OCI-LY7 (cell line): ENCODE data around the gene ZNF689. TPM values are rescaled to one million over a fixed set of nuclear protein-coding genes. Genes with fewer than 3 reads are reported as not detected.

ENCODE experiments used
- BruUV-seq: library from RNA; stranded (reverse); fragments of 400-500 nt; replicated peaks from 2 replicates; lab custom pipeline; 2021; lab: Mats Ljungman, UMichigan
- CTCF ChIA-PET: fragments of 300-600 bp; sonication (Branson Sonifier 250); formaldehyde crosslinking; loops from one replicate; lab custom pipeline; 2022; ENCODE audit warnings: antibody characterized with exemption; ENCODE audit not compliant: unreplicated experiment; lab: Charles Lee
- POLR2A ChIA-PET: fragments of 300-600 bp; sonication (Branson Sonifier 250); formaldehyde crosslinking; loops from one replicate; lab custom pipeline; 2022; ENCODE audit warnings: antibody characterized with exemption; lab: Charles Lee
- DNase-seq: peaks from one replicate; pipeline ENCODE4 v3.0.0-alpha.2; 2015; ENCODE audit warnings: low spot score
- H2AFZ ChIP-seq: fragments of 200-600 bp; sonication (generic), shearing (Covaris generic); 2 replicates; pipeline ENCODE4 v1.6.1; 2014; ENCODE audit warnings: mild to moderate bottlenecking, antibody characterized with exemption, low read length, moderate library complexity
- H3K27ac ChIP-seq: fragments of 200-600 bp; sonication (generic); 2 replicates; pipeline ENCODE4 v1.5.1; 2014; ENCODE audit warnings: mixed run types, low read depth, mild to moderate bottlenecking, moderate library complexity, low read length, inconsistent platforms; ENCODE audit not compliant: poor library complexity, severe bottlenecking
- H3K36me3 ChIP-seq: fragments of 200-600 bp; sonication (generic); 2 replicates; pipeline ENCODE4 v1.6.1; 2014; ENCODE audit warnings: mild to moderate bottlenecking, antibody characterized with exemption, low read length, moderate library complexity, mixed read lengths; ENCODE audit not compliant: insufficient read depth
- H3K4me1 ChIP-seq: fragments of 200-600 bp; sonication (generic); 2 replicates; pipeline ENCODE4 v1.5.1; 2014; ENCODE audit warnings: mild to moderate bottlenecking, low read length; ENCODE audit not compliant: insufficient read depth, poor library complexity, severe bottlenecking
- H3K4me2 ChIP-seq: fragments of 200-600 bp; sonication (generic); 2 replicates; pipeline ENCODE4 v1.6.1; 2014; ENCODE audit warnings: mild to moderate bottlenecking, low read length
- H3K4me3 ChIP-seq: fragments of 200-600 bp; sonication (generic); 2 replicates; pipeline ENCODE4 v1.5.1; 2014; ENCODE audit warnings: mild to moderate bottlenecking, low read depth, low read length; ENCODE audit not compliant: poor library complexity, severe bottlenecking
- H3K79me2 ChIP-seq: fragments of 200-600 bp; sonication (generic); 2 replicates; pipeline ENCODE4 v1.6.1; 2016; ENCODE audit warnings: low read depth, mild to moderate bottlenecking, low read length, moderate library complexity, mixed read lengths; ENCODE audit not compliant: insufficient read depth
- H3K9me2 ChIP-seq: fragments of 200-600 bp; sonication (generic); 2 replicates; pipeline ENCODE4 v1.6.1; 2016; ENCODE audit warnings: mild to moderate bottlenecking, low read length, mixed read lengths; ENCODE audit not compliant: insufficient read depth
- H3K9me3 ChIP-seq: fragments of 200-600 bp; sonication (generic); 2 replicates; pipeline ENCODE4 v1.6.1; 2014; ENCODE audit warnings: mild to moderate bottlenecking, mixed run types, low read length, mixed read lengths
- H4K20me1 ChIP-seq: fragments of 200-600 bp; sonication (generic); 2 replicates; pipeline ENCODE4 v1.6.1; 2014; ENCODE audit warnings: mild to moderate bottlenecking, antibody characterized with exemption, low read length, moderate library complexity, mixed read lengths; ENCODE audit not compliant: insufficient read depth
- CTCF ChIP-seq: fragments of 200-600 bp; sonication (generic); conservative IDR thresholded peaks from 2 replicates; pipeline ENCODE4 v1.5.1; 2014; ENCODE audit warnings: mild to moderate bottlenecking, antibody characterized with exemption, low read length, moderate library complexity, mixed read lengths
- EZH2phosphoT487 ChIP-seq: fragments of 200-600 bp; sonication (generic); IDR thresholded peaks from 2 replicates; pipeline ENCODE4 v1.6.1; 2018; ENCODE audit warnings: low read depth, borderline replicate concordance, mild to moderate bottlenecking, mixed run types, antibody characterized with exemption, low read length, moderate library complexity, mixed read lengths
- intact Hi-C: fragments of 100-400 bp; cut with micrococcal nuclease; formaldehyde crosslinking; loops from one replicate; pipeline ENCODE4 v1.10.0; 2022; ENCODE audit not compliant: unreplicated experiment
- total RNA-seq, 2 experiments: library from RNA; depleted of rRNA in 1 of 2; stranded (reverse); fragments of >200 nt in 1 of 2; shearing (Covaris generic) in 1 of 2; gene quantifications; 2 replicates each; pipeline ENCODE4 v1.2.3, GENCODE V29; 2014 to 2022

The ZNF689 gene
- total RNA-seq, 2 experiments from 2014 or later: 15.0 to 16.7 TPM

DNA sequence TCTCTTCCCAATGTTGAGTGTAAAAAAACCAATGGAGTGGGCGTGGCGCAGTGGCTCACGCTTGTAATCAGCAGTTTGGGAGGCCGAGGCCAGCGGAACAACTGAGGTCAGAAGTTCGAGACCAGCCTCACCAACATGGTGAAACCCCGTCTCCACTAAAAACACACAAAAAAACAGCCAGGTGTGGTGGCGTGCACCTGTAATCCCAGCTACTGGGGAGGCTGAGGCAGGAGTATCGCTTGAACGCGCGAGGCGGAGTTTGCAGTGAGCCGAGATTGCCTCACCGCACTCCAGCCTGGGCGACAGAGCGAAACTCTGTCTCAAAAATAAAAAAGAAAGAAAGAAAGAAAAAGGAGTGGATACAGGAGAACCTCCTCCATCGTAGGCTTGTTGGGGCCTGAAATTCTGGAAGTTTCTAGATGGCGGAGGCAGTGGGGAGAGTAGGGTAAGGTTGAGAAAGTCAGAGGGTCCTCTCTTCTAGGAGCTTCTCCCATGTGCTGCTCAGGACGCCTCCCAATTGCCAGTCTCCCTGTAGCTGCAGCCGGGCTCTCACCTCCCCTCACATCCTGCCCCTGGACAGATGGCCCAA is 51.3 kb downstream of the ZNF689 start:
- H3K9me2 ChIP-seq: no peaks in the 10 kb centered on the region
- BruUV-seq: TSS peak; percentile 71
- intact Hi-C loops: loop anchor here (1.0 kb wide), 2 partner anchors 13 to 24 kb away; no protein-coding TSS in a partner anchor
- no peak for DNase-seq
- TF ChIP-seq CTCF (no peak), EZH2phosphoT487 (no peak)
- CTCF ChIA-PET: interaction anchor here (0.7 to 1.0 kb wide), 6 partner anchors 13 to 176 kb away, joined by 3 to 6 read pairs (median 4); partner anchors contain the start of gene SEPTIN1
- no peaks in the 10 kb centered on the region for H4K20me1 ChIP-seq
- peak overlapping the region; percentile 53 for H3K4me2 ChIP-seq
- peak overlapping the region; percentile 72; the same call in 1 of the 2 replicates for H2AFZ ChIP-seq
- H3K4me1 ChIP-seq: peaks cover 11% of the 10 kb centered on the region
- no peaks in the 10 kb centered on the region for H3K9me3 ChIP-seq
- H3K27ac ChIP-seq: peak overlapping the region; percentile 77
- H3K4me3 ChIP-seq: peak overlapping the region; percentile 77
- H3K79me2 ChIP-seq: peaks cover 15% of the 10 kb centered on the region; the same call in 1 of the 2 replicates
- H3K36me3 ChIP-seq: peaks cover 14% of the 10 kb centered on the region
- POLR2A ChIA-PET: interaction anchor here (0.6 to 2.9 kb wide), 11 partner anchors 10 to 541 kb away, joined by 3 to 54 read pairs (median 6); partner anchors contain the start of genes ZNF688 and ZNF747

DNA sequence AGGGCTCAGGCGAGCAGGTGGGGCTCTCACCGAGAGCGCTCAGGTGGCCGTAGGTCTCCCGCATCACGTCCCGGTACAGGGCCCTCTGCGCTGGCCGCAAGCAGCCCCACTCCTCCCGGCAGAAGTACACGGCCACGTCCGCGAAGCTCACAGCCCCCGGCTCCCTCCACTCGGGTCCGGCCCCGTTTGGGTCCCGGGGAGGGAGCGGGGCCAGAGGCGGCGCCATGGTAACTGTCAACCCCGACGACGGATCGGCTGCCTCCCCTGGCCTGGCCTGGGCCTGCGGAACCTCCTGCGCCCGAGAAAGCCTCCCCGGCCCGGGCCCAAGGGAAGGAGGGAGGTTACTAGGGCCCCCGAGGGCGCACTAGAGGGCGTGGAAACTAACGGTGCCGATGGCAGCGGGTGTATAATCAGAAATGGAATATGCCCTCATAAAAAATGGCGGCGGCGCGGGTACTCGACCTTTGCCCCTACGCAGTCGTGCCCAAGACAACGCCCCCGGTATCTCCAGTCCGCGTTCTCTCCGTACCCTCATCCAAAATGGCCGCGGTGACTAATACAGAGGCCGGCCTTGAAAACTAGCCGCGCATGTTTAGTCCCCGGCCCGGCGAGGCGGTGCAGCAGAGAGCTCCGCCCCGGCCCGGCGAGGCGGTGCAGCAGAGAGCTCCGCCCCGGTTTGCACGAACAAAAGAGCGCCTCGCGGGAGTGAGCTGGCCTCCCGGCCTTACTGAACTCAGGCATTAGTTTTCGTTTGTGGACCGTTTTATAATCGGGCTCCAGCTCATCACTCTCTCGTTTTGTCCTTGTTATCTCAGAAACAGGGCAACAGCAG is 52.0 kb downstream of the ZNF689 start, which contains the start of gene ZNF764:
Gene ZNF764 (minus strand): TSS at position 418 of the 832 bp plus-strand sequence. CDS start 192 bp downstream, at position 226.
- POLR2A ChIA-PET: interaction anchor here (0.5 to 2.9 kb wide), 15 partner anchors 10 to 542 kb away, joined by 3 to 54 read pairs (median 4); partner anchors contain the start of genes ZNF688 and ZNF747
- H4K20me1 ChIP-seq: no peaks in the 10 kb centered on the region
- H3K36me3 ChIP-seq: peaks cover 21% of the 10 kb centered on the region
- H3K4me2 ChIP-seq: peak within 1 kb of the TSS; percentile 92
- H3K9me2 ChIP-seq: no peaks in the 10 kb centered on the region
- H3K4me3 ChIP-seq: peak within 1 kb of the TSS; percentile 77
- DNase-seq: peak; percentile 98
- TSS peak; percentile 60 for BruUV-seq
- H3K9me3 ChIP-seq: no peaks in the 10 kb centered on the region
- intact Hi-C loops: loop anchor here (1.0 kb wide), 2 partner anchors 14 to 23 kb away; no protein-coding TSS in a partner anchor
- TF ChIP-seq EZH2phosphoT487: no peak
- TF ChIP-seq CTCF: peak; percentile 50
- peak within 1 kb of the TSS; percentile 77 for H3K27ac ChIP-seq
- peak within 1 kb of the TSS; percentile 81 for H2AFZ ChIP-seq
- H3K4me1 ChIP-seq: peaks cover 11% of the 10 kb centered on the region
- H3K79me2 ChIP-seq: peaks cover 15% of the 10 kb centered on the region; the same call in 1 of the 2 replicates
- CTCF ChIA-PET: interaction anchor here (0.6 to 1.1 kb wide), 8 partner anchors 14 to 175 kb away, joined by 3 to 6 read pairs (median 4); partner anchors contain the start of genes SEPTIN1 and ZNF747
